ENCODE measurements around the gene KLHDC9.

Gene KLHDC9

DNA sequence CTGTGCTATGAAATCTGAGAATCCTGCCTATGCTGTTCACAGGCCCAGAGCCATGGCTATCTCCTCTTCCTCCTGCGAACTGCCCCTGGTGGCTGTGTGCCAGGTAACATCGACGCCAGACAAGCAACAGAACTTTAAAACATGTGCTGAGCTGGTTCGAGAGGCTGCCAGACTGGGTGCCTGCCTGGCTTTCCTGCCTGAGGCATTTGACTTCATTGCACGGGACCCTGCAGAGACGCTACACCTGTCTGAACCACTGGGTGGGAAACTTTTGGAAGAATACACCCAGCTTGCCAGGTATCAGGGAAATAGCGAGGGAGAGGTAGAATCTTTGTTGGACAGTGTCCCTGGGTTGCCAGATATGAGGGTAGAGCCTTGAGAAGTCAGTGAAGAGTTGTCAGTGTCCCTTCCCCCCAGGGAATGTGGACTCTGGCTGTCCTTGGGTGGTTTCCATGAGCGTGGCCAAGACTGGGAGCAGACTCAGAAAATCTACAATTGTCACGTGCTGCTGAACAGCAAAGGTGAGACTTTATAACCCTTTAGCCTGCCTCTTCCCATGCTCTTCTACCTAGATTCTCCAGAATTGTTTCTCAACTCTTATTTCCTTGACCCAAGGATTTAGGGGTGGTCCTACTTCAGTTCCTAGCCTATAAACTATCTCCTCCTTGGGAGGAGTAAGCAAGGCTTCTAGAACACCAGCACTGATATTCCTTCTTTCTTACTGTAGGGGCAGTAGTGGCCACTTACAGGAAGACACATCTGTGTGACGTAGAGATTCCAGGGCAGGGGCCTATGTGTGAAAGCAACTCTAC lies 21.1 kb downstream of the KLHDC9 start:
- Mint-ChIP-seq H3K4me3 (peak overlapping the region; percentile 89), H3K4me1 (ENCODE audit: low read depth) (peaks cover 86% of the 10 kb centered on the region), H3K36me3 (ENCODE audit: low read depth) (peaks cover 78% of the 10 kb centered on the region), H3K27ac (peak overlapping the region; percentile 97), H3K9me3 (no peaks in the 10 kb centered on the region), H3K27me3 (no peaks in the 10 kb centered on the region)
- intact Hi-C loops (cut with micrococcal nuclease) = loop anchor here (2.0 kb wide), 1 partner anchor 14 kb away; the partner anchor contains the start of gene DEDD

DNA sequence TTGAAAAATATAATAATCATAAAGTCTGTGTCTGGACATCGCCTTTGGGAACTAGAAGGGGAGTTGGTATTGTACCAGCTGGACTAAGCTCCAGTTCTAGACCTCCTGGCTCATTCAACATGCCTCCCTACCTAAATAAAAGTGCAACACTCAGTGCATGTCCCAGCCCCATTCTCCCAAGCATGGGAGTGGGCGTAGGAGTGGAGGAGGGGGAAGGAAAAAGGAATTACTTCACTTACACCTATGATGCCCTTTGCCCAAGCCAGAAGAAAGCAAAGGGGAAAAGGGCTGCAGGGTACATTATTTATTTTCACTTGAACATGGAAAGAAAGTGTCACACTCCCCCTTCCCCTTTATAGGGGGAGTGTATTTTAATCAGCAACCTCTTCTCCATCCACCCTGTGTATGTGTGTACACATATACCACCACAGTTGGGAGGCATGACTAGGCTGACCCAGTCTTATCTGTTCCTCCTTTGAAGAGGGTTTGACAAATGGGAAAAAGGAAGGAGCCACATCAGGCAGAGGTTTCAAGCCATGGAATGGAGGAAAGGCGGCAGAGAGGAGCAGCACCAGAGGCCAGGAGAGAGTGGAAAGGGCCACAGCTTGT lies 23.0 kb downstream of the KLHDC9 start:
- Mint-ChIP-seq H3K36me3 (ENCODE audit: low read depth) (peaks cover 86% of the 10 kb centered on the region), H3K4me3 (peak overlapping the region; percentile 18), H3K4me1 (ENCODE audit: low read depth) (peaks cover 80% of the 10 kb centered on the region), H3K27ac (peak overlapping the region; percentile 79), H3K9me3 (no peaks in the 10 kb centered on the region), H3K27me3 (no peaks in the 10 kb centered on the region)
- intact Hi-C loops (cut with micrococcal nuclease) = no loop called here

DNA sequence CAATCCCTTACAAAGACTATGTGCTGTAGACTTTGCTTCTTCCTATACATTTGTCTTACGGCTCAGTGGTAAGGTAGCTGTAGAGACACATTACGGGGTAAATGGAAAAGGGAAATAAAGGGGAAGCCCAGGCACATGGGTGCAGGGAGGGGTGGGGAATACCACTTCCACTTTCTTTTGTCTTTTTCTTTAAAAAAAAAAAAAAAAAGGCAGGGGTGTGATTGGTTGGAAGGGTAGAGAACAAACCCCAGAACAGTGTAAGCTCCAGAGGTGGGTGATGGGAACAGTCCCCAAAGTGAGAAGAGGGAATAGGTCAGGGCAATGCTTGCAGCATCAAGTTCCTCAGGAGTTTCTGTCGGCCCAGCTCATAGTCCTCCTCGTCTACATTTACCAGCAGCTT lies 23.7 kb downstream of the KLHDC9 start:
- Mint-ChIP-seq H3K27ac (peak overlapping the region; percentile 79), H3K9me3 (no peaks in the 10 kb centered on the region), H3K36me3 (ENCODE audit: low read depth) (peaks cover 89% of the 10 kb centered on the region), H3K27me3 (no peaks in the 10 kb centered on the region), H3K4me1 (ENCODE audit: low read depth) (peaks cover 80% of the 10 kb centered on the region), H3K4me3 (no peak overlapping the region)
- intact Hi-C loops (cut with micrococcal nuclease) = no loop called here

DNA sequence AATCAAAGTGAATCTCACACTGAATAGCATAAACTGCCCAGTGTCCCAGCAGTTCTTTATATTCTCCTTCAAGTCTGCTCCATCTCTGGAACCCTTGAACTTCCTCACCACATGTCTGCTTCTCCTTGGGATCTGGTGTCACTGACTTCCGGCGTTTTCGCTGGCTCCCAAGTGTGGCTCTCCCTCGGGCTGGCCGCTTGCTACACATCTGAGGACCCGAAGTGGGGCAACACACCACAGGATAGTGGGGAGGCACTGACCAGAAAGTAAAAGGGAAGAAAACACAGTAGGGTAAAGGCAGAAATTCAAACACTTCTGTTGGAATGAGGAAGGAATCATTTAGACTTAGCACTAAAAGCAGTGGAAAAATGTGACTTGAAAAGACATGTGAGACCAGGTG lies 24.8 kb downstream of the KLHDC9 start:
- intact Hi-C loops (cut with micrococcal nuclease) = no loop called here
- Mint-ChIP-seq H3K4me1 (ENCODE audit: low read depth) (peaks cover 88% of the 10 kb centered on the region), H3K27ac (peak overlapping the region; percentile 63), H3K9me3 (no peaks in the 10 kb centered on the region), H3K36me3 (ENCODE audit: low read depth) (peaks cover 95% of the 10 kb centered on the region), H3K27me3 (no peaks in the 10 kb centered on the region), H3K4me3 (no peak overlapping the region)

DNA sequence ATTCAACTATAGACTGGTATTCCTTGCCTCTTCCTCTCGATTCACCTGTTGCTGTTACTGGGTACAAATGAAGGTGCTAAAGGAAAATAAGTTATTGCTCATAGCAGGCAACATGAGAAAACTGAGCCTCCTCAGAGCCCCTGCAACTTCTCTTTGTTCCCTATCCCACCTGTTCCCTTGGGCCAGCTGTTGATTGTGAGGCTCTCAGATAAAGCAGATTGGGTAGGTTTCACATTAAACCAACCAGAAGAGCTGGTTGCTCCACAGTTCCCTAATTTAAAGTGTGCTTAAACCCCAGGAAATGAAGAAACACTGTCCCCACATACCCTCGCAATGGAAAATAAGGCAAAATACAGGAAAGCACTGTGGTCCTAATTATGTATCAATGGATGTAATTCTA lies 29.5 kb downstream of the KLHDC9 start:
- H3K9me3 Mint-ChIP-seq = no peaks in the 10 kb centered on the region
- peaks cover 85% of the 10 kb centered on the region for H3K36me3 Mint-ChIP-seq (ENCODE audit: low read depth)
- peaks cover 84% of the 10 kb centered on the region for H3K4me1 Mint-ChIP-seq (ENCODE audit: low read depth)
- H3K27ac Mint-ChIP-seq = peak overlapping the region; percentile 64
- intact Hi-C loops (cut with micrococcal nuclease) = no loop called here
- H3K27me3 Mint-ChIP-seq = no peaks in the 10 kb centered on the region
- no peak overlapping the region for H3K4me3 Mint-ChIP-seq

DNA sequence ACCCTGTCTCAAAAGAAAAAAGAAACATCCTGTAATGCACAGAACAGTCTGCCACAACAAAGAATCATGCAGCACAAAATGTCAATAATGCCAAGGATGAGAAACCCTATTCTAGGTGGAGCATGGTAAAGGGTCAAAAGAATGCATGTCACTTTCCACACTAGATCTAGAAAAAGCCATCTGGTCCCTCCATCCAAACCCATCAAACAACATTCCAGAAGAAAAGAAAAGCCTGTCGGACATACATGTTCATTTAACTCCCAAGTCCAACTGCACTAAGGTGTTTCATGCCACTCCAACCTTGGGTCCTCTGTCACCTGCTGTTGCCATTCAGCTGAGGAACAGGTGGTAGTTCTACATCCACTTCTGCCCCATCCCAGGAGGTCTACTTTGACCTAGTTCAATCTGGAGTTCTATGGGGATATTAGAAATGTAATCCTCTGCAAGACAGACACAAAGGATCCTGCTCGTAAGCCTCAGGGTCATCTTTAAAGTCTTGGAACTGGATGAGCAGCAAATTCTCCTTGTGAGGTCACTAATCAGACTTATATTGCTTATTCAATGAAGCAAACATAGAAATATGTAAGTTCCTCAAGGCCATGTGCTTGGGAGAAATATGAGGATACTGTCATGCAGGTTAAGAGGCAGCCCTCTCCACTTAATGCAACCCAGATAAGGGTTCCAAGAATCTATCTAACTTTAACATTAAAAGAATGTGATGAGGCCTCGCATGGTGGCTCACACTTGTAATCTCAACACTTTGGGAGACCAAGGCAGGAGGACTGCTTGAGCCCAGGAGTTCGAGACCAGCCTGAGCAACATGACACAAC lies 30.6 kb downstream of the KLHDC9 start:
- Mint-ChIP-seq H3K9me3 (no peaks in the 10 kb centered on the region), H3K27me3 (no peaks in the 10 kb centered on the region), H3K36me3 (ENCODE audit: low read depth) (peaks cover 73% of the 10 kb centered on the region), H3K4me1 (ENCODE audit: low read depth) (peaks cover 73% of the 10 kb centered on the region), H3K27ac (no peak overlapping the region), H3K4me3 (no peak overlapping the region)
- intact Hi-C loops (cut with micrococcal nuclease) = no loop called here

DNA sequence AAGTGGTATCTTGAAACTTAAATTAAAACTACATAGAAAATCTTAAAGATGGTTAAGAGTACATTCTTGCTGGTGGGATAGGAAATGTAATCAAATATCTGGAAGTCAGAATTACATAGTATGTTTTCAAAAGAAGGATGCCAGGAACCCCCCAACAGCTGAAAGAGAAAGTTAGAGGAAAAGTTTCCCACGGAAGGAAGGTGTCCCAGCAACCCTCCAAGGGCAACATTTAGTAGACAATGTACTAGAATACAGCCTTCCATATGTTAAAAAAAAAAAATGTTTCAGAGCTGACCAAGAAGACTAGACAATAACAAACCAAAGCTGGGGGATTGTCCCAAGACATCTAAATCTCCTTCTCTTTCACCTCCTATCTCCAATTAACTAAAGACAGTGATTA lies 32.1 kb downstream of the KLHDC9 start:
- Mint-ChIP-seq H3K4me1 (ENCODE audit: low read depth) (peaks cover 69% of the 10 kb centered on the region), H3K27me3 (no peaks in the 10 kb centered on the region), H3K4me3 (no peak overlapping the region), H3K9me3 (no peaks in the 10 kb centered on the region), H3K27ac (no peak overlapping the region), H3K36me3 (ENCODE audit: low read depth) (peaks cover 65% of the 10 kb centered on the region)
- intact Hi-C loops (cut with micrococcal nuclease) = loop anchor here (10.0 kb wide), 1 partner anchor 85 kb away; the partner anchor contains the start of gene USF1

DNA sequence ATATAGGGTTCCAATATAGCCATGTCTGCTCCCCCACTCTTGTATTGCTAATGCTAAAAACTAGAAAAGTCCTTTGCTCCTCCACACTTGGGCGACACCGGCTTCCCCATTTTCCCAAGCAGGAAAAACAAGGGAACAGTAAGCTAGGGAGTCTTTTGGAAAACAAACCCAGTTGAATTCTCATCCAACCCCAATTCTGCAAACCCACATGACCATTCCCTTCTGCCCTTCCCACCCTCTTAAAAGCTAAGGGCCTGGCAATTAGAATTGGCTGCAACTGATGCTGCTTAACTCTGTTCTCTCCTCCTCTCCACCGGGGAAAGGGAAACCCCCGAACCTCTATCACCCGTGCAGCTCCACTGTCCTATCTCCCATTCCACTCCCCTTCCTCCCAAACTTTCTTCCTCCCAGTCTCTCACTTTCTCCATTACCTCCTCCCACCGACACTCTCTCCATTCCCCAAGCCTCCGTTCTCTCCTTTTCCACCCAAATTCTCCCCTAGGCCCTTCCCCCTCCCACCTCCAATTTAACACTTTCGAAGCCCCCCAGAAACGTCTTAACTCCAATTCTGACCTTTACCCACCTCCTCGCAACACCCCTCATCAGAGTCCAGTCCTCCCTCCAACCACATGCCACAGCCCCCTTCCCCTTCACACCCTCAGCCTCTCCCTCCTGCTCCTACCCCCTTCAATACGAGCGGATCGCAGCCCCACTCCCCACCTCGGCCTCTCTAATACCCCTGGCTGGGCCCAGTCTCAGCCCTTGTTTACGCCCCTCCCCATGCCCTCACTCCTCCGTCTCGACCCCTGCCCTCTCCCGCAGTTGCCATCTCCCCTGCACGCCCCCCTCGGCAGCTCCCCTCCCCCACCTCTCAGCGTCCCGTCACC lies 33.6 kb downstream of the KLHDC9 start:
- Mint-ChIP-seq H3K27me3 (no peaks in the 10 kb centered on the region), H3K27ac (no peak overlapping the region), H3K9me3 (no peaks in the 10 kb centered on the region), H3K36me3 (ENCODE audit: low read depth) (peaks cover 52% of the 10 kb centered on the region), H3K4me3 (no peak overlapping the region), H3K4me1 (ENCODE audit: low read depth) (peaks cover 68% of the 10 kb centered on the region)
- intact Hi-C loops (cut with micrococcal nuclease) = loop anchor here (2.0 to 10.0 kb wide), 2 partner anchors 13 to 87 kb away; partner anchors contain the start of genes NIT1, PFDN2 and USF1

DNA sequence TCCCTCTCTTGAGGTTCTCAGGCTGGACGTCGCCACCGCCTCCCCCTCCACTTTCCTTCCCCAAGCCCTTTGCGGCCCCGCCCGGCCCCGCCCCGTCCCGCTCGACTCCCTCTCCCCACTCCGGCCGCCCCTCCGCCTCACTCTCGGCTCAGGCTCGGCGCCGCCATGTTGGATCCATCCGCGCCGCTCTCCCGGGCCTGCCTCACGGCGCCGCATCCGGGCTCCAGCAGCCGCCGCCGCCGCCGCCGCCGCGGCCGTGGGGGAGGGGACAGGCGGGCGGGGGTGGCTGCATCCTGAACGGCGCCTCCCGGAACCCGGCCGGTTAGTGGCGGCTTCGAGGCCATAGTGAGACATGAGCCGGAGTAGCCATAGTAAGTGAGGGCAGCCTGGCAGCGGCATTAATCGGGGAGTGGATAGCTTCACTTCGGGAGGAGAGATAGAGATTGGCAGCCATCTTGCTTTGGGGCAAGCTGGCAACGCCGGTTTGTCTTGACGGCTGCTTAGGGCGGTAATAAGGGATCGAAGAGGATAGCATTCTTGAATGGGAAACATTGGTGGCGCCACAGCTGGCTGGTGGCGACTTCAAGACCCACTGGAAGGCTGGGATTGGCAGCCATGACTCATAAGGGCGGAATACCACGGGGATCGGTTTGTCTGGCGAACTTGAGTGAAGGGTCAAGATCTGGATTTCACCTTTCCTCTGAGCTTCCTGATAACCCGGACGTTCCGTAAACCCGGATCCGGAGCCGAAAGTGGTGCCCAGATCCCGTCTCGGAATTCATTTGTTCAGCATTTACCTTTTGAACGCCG lies 34.5 kb downstream of the KLHDC9 start, which contains the start of gene DEDD:
DEDD (minus strand) TSS at position 258 of the 810 bp plus-strand sequence. CDS start 8,205 bp downstream, outside the sequence.
- H3K9me3 Mint-ChIP-seq = no peaks in the 10 kb centered on the region
- H3K4me1 Mint-ChIP-seq (ENCODE audit: low read depth) = peaks cover 68% of the 10 kb centered on the region
- H3K36me3 Mint-ChIP-seq (ENCODE audit: low read depth) = peaks cover 43% of the 10 kb centered on the region
- no peak within 1 kb of the TSS for H3K27ac Mint-ChIP-seq
- intact Hi-C loops (cut with micrococcal nuclease) = loop anchor here (2.0 to 10.0 kb wide), 2 partner anchors 14 to 88 kb away; partner anchors contain the start of genes NIT1, PFDN2 and USF1
- no peaks in the 10 kb centered on the region for H3K27me3 Mint-ChIP-seq
- H3K4me3 Mint-ChIP-seq = no peak within 1 kb of the TSS

DNA sequence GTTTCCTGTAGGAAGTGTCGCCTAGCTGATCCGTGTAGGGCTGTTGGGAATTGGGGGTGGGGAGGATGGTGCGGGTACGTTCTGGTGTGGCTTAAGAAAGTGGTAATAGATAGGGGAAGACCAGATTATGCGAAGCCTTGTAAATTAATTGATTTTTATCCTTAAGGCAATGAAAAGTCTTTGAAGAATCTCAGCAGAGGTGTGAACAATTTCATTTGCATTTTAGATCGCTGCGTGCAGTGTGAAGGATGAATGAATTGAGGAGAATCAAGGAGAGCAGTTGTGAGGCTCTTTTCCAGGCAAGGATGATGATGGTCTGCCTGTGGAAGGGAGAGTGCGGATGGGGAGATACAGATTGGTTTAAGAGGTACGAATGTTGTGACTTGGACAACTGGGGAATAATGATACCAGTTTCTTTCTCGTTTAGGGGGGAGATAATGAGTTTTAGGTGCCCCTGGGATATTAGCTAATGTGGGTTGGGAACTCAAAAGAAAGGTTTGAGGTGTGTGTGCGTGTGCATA lies 35.1 kb downstream of the KLHDC9 start:
- H3K4me1 Mint-ChIP-seq (ENCODE audit: low read depth) = peaks cover 68% of the 10 kb centered on the region
- no peaks in the 10 kb centered on the region for H3K27me3 Mint-ChIP-seq
- H3K9me3 Mint-ChIP-seq = no peaks in the 10 kb centered on the region
- no peak overlapping the region for H3K4me3 Mint-ChIP-seq
- no peak overlapping the region for H3K27ac Mint-ChIP-seq
- peaks cover 37% of the 10 kb centered on the region for H3K36me3 Mint-ChIP-seq (ENCODE audit: low read depth)
- intact Hi-C loops (cut with micrococcal nuclease) = loop anchor here (2.0 to 10.0 kb wide), 2 partner anchors 14 to 88 kb away; partner anchors contain the start of genes NIT1, PFDN2 and USF1

DNA sequence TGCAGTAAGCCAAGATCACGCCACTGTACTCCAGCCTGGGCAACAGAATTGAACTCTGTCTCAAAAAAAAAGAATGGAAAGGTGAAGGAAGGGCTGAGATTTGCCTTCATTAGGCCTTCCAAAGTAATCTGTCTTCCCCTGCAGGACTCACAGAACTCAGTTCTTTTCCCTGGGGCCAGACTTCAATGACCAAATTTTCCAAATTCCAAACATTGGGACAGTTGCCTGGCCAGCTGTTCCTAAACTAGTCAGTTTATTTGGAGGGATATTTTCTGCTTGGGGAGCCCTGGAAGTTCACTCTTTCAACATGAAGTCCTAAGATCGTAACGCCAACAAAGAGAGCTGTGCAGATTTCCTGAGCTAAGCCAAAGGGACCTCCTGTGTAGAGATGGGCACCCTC lies 39.7 kb downstream of the KLHDC9 start:
- H3K27ac Mint-ChIP-seq = peak overlapping the region; percentile 87
- peaks cover 45% of the 10 kb centered on the region for H3K4me1 Mint-ChIP-seq (ENCODE audit: low read depth)
- H3K36me3 Mint-ChIP-seq (ENCODE audit: low read depth) = peaks cover 8% of the 10 kb centered on the region
- H3K9me3 Mint-ChIP-seq = no peaks in the 10 kb centered on the region
- intact Hi-C loops (cut with micrococcal nuclease) = loop anchor here (10.0 kb wide), 1 partner anchor 93 kb away; the partner anchor contains the start of gene USF1
- no peak overlapping the region for H3K4me3 Mint-ChIP-seq
- no peaks in the 10 kb centered on the region for H3K27me3 Mint-ChIP-seq

DNA sequence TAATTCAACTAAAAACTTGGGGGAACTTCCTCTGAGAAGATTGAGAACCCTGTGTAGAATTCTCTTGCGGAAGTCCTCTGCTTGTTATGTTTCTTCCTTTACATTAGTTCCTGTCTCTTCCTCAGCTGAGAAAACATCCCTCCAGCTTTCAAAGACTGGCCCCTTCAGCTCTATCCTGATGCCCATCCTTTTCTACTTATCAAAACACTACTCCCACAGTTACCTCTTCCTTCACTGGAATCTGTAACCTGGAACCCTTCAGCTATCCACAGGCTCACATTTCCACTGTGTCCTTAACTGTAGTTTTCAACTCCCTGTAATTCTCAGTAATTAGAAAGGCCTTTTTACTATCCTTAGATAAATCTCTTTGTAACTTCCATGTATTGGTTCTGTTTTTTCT lies 40.3 kb downstream of the KLHDC9 start:
- Mint-ChIP-seq H3K4me1 (ENCODE audit: low read depth) (peaks cover 45% of the 10 kb centered on the region), H3K9me3 (no peaks in the 10 kb centered on the region), H3K27ac (peak overlapping the region; percentile 87), H3K36me3 (ENCODE audit: low read depth) (peaks cover 8% of the 10 kb centered on the region), H3K27me3 (no peaks in the 10 kb centered on the region), H3K4me3 (no peak overlapping the region)
- intact Hi-C loops (cut with micrococcal nuclease) = loop anchor here (10.0 kb wide), 1 partner anchor 94 kb away; the partner anchor contains the start of gene USF1

Data from dendritic cell treated with granulocyte-macrophage colony-stimulating factor and Interleukin-4, amounts not matched to agents 40 ng/mL and 50 ng/mL, for 4 days (primary cell).